ENCODE measurements around the gene MALSU1. TPM values are rescaled to one million over a fixed set of nuclear protein-coding genes. Genes with fewer than 3 reads are reported as not detected.

Gene MALSU1
- total RNA-seq, 6 experiments from 2014 or later: 36.7 to 55.1 (median 44.7) TPM

GRCh38 chr7:23261843-23262452 lies 37.2 kb upstream of the MALSU1 start:
- H3K27me3 ChIP-seq: no peaks in the 10 kb centered on the region

DNA sequence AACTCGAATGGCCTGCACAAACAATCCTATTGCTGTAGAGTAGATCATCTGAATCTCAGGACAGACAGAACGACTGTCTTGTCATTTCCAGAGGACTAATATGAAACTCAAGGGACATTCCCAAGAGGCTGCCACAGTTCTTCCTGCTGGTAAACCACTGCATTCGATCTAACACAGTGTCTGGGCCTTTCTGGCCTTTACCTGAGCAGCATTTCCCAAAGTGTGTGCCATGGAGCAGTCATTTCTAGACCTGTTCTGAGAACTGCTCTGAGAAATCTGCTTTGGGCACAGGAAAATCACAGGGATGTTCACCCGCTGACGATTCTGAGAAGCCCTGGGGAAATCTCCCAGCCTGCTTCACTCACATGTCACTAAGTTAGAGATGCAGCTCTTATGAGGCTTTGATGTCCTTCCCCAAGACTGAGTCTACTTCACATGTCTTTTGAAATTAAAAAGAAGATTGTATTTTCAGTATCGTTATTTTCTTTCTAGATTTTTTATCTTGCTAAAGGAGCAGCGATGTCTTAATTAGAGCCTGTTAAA lies 34.2 kb upstream of the MALSU1 start:
- TF ChIP-seq POLR2A (IDR thresholded peaks at IDR 0.05): no peak
- TF ChIP-seq, protein P1, sequence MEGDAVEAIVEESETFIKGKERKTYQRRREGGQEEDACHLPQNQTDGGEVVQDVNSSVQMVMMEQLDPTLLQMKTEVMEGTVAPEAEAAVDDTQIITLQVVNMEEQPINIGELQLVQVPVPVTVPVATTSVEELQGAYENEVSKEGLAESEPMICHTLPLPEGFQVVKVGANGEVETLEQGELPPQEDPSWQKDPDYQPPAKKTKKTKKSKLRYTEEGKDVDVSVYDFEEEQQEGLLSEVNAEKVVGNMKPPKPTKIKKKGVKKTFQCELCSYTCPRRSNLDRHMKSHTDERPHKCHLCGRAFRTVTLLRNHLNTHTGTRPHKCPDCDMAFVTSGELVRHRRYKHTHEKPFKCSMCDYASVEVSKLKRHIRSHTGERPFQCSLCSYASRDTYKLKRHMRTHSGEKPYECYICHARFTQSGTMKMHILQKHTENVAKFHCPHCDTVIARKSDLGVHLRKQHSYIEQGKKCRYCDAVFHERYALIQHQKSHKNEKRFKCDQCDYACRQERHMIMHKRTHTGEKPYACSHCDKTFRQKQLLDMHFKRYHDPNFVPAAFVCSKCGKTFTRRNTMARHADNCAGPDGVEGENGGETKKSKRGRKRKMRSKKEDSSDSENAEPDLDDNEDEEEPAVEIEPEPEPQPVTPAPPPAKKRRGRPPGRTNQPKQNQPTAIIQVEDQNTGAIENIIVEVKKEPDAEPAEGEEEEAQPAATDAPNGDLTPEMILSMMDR (IDR thresholded peaks at IDR 0.05): no peak
- no peaks in the 10 kb centered on the region for H3K27me3 ChIP-seq
- no peaks in the 10 kb centered on the region for H3K9me3 ChIP-seq
- no peaks in the 10 kb centered on the region for H3K36me3 ChIP-seq
- ATAC-seq (no peak), DNase-seq (no peak)
- no peak overlapping the region for H3K27ac ChIP-seq
- no peaks in the 10 kb centered on the region for H3K4me1 ChIP-seq
- no peak overlapping the region for H3K4me3 ChIP-seq
- intact Hi-C loops (cut with DNase I): no loop called here
- WGBS (ENCODE audit: insufficient coverage, low coverage, low lambda C conversion rate, missing lambda C conversion rate): 60% methylated on average over 6 of the region's 7 CpGs

More at GRCh38 chr7:23261843-23262452, 37.2 kb upstream of the MALSU1 start:
- ATAC-seq (peak; percentile 89 to 96 (median 92)), DNase-seq (peak; percentile 51 to 63 (median 54))
- Histone ChIP-seq H3K36me3 (no peaks in the 10 kb centered on the region), H3K27ac (no peak overlapping the region), H3K4me1 (no peaks in the 10 kb centered on the region), H3K4me3 (no peak overlapping the region), H3K9me3 (no peaks in the 10 kb centered on the region)
- TF ChIP-seq POLR2A (IDR thresholded peaks at IDR 0.05): no peak
- TF ChIP-seq, protein P1 (IDR thresholded peaks at IDR 0.05): peak; percentile 56 to 86 (median 81)
- WGBS (ENCODE audit: insufficient coverage, low coverage, low lambda C conversion rate, missing lambda C conversion rate): 1% methylated on average over 7 of the region's 7 CpGs
- intact Hi-C loops (cut with DNase I): no loop called here

- no peak overlapping the region for H3K4me3 ChIP-seq
- ATAC-seq (no peak), DNase-seq (no peak)
- no peak overlapping the region for H3K27ac ChIP-seq
- 75% methylated on average over 1 of the region's 2 CpGs for WGBS (ENCODE audit: insufficient coverage, low coverage, low lambda C conversion rate, missing lambda C conversion rate)
- no peaks in the 10 kb centered on the region for H3K4me1 ChIP-seq
- intact Hi-C loops (cut with DNase I): no loop called here
- H3K36me3 ChIP-seq: no peaks in the 10 kb centered on the region
- TF ChIP-seq, protein P1 (IDR thresholded peaks at IDR 0.05): no peak
- no peak for TF ChIP-seq POLR2A (IDR thresholded peaks at IDR 0.05)
- H3K9me3 ChIP-seq: no peaks in the 10 kb centered on the region
- H3K27me3 ChIP-seq: no peaks in the 10 kb centered on the region
These were observed 32.2 kb upstream of the MALSU1 start for GRCh38 chr7:23266918-23267317.

DNA sequence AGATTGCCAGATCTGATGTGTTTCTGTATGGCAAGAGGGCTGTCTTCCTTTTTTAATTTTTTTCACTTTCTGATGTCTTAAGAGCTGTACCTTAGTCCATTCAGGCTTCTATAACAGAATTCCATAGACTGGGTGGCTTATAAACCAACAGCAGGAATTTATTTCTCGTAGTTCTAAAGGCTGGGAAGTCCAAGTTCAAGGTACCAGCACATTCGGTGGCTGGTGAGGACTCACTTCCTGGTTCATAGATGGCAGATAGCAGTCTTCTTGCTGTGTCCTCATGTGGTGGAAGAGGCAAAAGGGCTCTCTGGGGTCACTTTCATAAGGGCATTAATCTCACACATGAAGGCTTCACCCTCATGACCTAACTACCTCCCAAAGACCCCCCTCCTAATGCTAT lies 31.8 kb upstream of the MALSU1 start:
- H3K9me3 ChIP-seq: no peaks in the 10 kb centered on the region
- no peaks in the 10 kb centered on the region for H3K27me3 ChIP-seq
- ATAC-seq (no peak), DNase-seq (no peak)
- H3K36me3 ChIP-seq: no peaks in the 10 kb centered on the region
- intact Hi-C loops (cut with DNase I): no loop called here
- TF ChIP-seq, protein P1 (IDR thresholded peaks at IDR 0.05): no peak
- no peak for TF ChIP-seq POLR2A (IDR thresholded peaks at IDR 0.05)
- 79% methylated on average over 2 of the region's 2 CpGs for WGBS (ENCODE audit: insufficient coverage, low coverage, low lambda C conversion rate, missing lambda C conversion rate)
- H3K27ac ChIP-seq: no peak overlapping the region
- no peaks in the 10 kb centered on the region for H3K4me1 ChIP-seq
- no peak overlapping the region for H3K4me3 ChIP-seq

Measured in right lobe of liver (tissue), 6 donors.